ENCODE measurements around the gene SFMBT1.
"Not testable (repeated sequence)": the region's sequence is repeated elsewhere in the genome, so short reads cannot be mapped to it uniquely, and the experiment has no call there.

SFMBT1 gene

GRCh38 chr3:53035825-53036619, 9.9 kb downstream of the SFMBT1 start:
- no peak for DNase-seq

- not testable (repeated sequence) for DNase-seq
Measured at GRCh38 chr3:53035018-53035417, 10.9 kb downstream of the SFMBT1 start.

GRCh38 chr3:53034411-53034810, 11.5 kb downstream of the SFMBT1 start:
- DNase-seq, result not testable (repeated sequence)

- no peak for DNase-seq
Measured at GRCh38 chr3:53032609-53033008, 13.3 kb downstream of the SFMBT1 start.

GRCh38 chr3:53030619-53031449, 15.0 kb downstream of the SFMBT1 start:
- DNase-seq, result no peak

- no peak for DNase-seq
Measured at GRCh38 chr3:53028641-53029040, 17.2 kb downstream of the SFMBT1 start.

GRCh38 chr3:53027254-53027844, 18.5 kb downstream of the SFMBT1 start:
- no peak for DNase-seq

- DNase-seq, result no peak
Measured at GRCh38 chr3:53026382-53027162, 19.3 kb downstream of the SFMBT1 start.

GRCh38 chr3:53024315-53024714, 21.6 kb downstream of the SFMBT1 start:
- no peak for DNase-seq

GRCh38 chr3:53023072-53023823, 22.6 kb downstream of the SFMBT1 start:
- DNase-seq, result no peak

- no peak for DNase-seq
Measured at GRCh38 chr3:53022647-53023046, 23.2 kb downstream of the SFMBT1 start.

- DNase-seq, result no peak
Measured at GRCh38 chr3:53016236-53016635, 29.6 kb downstream of the SFMBT1 start.

GRCh38 chr3:53011324-53011723, 34.5 kb downstream of the SFMBT1 start:
- no peak for DNase-seq

- no peak for DNase-seq
Measured at GRCh38 chr3:53009826-53010539, 35.9 kb downstream of the SFMBT1 start.

- no peak for DNase-seq
Measured at GRCh38 chr3:53008932-53009331, 36.9 kb downstream of the SFMBT1 start.

- no peak for DNase-seq
Measured at GRCh38 chr3:53005854-53006513, 39.9 kb downstream of the SFMBT1 start.

GRCh38 chr3:53005338-53005737, 40.5 kb downstream of the SFMBT1 start:
- no peak for DNase-seq

- DNase-seq, result no peak
Measured at GRCh38 chr3:53003320-53003719, 42.6 kb downstream of the SFMBT1 start.

GRCh38 chr3:52998771-52999513, 46.9 kb downstream of the SFMBT1 start:
- DNase-seq, result no peak

GRCh38 chr3:52990637-52991036, 55.2 kb downstream of the SFMBT1 start:
- no peak for DNase-seq
